DMS53 (cell line): Measurements from ENCODE around the gene VKORC1.

Experiments used
- DNase-seq: peaks from one replicate; lab custom pipeline; 2025; lab: John Stamatoyannopoulos, UW

The VKORC1 gene

DNA sequence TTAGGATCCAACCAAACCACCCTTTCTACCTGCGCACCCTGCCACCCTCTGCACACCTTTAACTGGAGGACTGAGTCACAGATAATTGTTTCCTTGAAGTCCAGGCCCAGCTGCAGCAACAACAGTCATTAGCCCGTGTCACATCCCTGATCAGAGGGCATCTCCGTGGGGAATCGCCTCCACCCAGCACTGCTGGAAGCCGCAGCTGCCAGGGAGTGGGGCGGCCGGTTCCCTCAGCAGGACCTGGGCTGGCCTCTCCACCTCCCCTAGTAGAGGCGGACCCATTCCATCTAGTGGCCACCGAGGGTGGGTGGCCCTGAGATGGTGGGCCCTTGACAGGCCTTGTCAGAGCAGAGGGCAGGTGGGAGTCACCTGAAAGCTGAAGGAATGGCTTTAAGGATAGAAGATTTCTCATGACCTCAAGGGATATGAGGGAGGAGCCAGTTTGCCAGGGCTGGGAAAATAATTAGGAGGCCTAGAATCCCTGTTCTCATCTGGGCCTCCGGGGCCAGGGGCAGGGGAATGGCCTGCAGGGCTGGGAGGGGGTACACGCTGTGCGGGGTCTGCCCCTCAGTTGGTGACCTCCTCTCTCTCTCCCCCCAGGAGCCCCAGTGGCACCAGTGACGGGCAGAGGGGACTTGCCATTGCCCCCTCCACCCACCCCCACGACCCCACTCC, 12.1 kb downstream of the VKORC1 start:
- no peak for DNase-seq

- no peak for DNase-seq
Measured at GRCh38 chr16:31081428-31082351, 12.9 kb downstream of the VKORC1 start.

- no peak for DNase-seq
Measured at GRCh38 chr16:31080756-31081419, 13.7 kb downstream of the VKORC1 start.

- no peak for DNase-seq
Measured at GRCh38 chr16:31080035-31080629, 14.5 kb downstream of the VKORC1 start.

DNA sequence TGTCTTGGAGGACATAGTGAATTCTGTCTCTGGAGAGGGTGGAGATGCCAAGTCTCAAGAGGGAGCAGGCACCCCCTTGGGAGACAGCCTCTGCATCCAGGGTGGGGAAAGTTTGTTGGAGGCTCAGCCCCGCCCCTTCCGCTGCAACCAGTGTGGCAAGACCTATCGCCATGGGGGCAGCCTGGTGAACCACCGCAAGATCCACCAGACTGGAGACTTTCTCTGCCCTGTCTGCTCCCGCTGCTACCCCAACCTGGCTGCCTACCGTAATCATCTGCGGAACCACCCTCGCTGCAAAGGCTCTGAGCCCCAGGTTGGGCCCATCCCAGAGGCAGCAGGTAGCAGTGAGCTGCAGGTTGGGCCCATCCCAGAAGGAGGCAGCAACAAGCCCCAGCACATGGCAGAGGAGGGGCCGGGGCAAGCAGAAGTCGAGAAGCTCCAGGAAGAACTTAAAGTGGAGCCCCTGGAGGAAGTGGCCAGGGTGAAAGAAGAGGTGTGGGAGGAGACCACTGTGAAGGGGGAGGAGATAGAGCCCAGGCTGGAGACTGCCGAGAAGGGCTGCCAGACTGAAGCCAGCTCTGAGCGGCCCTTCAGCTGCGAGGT, 15.2 kb downstream of the VKORC1 start:
- DNase-seq, result no peak

DNA sequence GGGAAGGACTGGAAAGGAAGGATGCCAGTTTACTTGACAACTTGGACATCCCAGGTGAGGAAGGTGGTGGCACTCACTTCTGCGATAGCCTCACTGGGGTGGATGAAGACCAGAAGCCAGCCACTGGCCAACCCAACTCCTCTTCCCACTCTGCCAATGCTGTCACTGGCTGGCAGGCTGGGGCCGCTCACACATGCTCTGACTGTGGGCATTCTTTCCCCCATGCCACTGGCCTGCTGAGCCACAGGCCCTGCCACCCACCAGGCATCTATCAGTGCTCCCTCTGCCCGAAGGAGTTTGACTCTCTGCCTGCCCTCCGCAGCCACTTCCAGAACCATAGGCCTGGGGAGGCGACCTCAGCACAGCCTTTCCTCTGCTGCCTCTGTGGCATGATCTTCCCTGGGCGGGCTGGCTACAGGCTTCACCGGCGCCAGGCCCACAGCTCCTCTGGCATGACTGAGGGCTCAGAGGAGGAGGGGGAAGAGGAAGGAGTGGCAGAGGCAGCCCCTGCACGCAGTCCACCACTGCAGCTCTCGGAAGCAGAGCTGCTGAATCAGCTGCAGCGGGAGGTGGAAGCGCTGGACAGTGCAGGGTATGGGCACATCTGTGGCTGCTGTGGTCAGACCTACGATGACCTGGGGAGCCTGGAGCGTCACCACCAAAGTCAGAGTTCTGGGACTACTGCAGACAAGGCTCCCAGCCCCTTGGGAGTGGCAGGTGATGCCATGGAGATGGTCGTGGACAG, 15.8 kb downstream of the VKORC1 start:
- no peak for DNase-seq

DNA sequence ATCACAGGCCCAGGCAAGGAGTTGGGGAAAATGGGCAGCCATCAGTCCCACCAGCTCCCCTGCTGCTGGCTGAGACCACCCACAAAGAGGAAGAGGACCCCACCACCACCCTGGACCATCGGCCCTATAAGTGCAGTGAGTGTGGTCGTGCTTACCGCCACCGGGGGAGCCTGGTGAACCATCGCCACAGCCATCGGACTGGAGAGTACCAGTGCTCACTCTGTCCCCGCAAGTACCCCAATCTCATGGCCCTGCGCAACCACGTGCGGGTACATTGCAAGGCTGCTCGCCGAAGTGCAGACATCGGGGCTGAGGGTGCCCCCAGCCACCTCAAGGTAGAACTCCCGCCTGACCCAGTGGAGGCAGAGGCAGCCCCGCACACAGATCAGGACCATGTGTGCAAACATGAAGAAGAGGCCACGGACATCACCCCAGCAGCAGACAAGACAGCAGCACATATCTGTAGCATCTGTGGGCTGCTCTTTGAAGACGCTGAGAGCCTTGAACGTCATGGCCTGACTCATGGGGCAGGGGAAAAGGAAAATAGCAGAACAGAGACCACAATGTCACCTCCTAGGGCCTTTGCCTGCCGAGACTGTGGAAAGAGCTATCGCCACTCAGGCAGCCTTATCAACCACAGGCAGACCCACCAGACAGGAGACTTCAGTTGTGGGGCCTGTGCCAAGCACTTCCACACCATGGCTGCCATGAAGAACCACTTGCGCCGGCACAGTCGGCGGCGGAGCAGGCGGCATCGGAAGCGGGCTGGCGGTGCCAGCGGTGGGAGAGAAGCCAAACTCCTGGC, 16.8 kb downstream of the VKORC1 start:
- DNase-seq, result no peak

DNA sequence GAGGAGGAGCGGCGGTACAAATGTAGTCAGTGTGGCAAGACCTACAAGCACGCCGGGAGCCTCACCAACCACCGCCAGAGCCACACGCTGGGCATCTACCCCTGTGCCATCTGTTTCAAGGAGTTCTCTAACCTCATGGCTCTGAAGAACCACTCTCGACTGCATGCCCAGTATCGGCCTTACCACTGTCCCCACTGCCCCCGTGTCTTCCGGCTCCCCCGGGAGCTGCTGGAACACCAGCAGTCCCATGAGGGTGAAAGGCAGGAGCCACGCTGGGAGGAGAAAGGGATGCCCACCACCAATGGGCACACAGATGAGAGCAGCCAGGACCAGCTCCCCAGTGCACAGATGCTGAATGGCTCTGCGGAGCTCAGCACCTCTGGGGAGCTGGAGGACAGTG, 17.6 kb downstream of the VKORC1 start:
- DNase-seq, result no peak

DNA sequence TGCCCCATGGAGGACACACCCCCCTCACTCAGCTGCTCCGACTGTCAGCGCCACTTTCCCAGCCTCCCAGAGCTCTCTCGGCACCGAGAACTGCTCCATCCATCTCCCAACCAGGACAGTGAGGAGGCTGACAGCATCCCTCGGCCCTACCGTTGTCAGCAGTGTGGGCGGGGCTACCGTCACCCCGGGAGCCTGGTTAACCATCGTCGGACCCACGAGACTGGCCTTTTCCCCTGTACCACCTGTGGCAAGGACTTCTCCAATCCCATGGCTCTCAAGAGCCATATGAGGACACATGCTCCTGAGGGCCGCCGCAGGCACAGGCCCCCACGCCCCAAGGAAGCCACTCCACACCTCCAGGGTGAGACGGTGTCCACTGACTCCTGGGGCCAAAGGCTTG, 18.3 kb downstream of the VKORC1 start:
- no peak for DNase-seq

DNA sequence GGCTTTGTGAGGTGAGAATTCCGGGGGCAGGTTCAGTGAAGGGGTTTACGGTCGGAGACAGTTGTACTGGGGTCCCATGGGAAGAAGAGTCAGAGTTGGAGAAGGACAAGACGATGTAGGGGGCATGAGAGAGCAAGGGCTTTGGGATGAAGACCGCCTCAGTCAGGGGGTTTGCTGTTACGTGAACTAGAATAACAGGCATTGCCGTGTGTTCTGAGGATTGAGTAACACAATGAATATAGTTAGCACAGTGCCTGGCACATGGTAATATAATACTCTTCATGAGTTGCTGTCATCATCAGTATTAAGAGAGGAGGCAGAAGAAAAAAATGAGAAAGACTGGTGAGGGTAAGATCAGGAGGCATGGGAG, 19.8 kb downstream of the VKORC1 start:
- peak; percentile 24 for DNase-seq

DNA sequence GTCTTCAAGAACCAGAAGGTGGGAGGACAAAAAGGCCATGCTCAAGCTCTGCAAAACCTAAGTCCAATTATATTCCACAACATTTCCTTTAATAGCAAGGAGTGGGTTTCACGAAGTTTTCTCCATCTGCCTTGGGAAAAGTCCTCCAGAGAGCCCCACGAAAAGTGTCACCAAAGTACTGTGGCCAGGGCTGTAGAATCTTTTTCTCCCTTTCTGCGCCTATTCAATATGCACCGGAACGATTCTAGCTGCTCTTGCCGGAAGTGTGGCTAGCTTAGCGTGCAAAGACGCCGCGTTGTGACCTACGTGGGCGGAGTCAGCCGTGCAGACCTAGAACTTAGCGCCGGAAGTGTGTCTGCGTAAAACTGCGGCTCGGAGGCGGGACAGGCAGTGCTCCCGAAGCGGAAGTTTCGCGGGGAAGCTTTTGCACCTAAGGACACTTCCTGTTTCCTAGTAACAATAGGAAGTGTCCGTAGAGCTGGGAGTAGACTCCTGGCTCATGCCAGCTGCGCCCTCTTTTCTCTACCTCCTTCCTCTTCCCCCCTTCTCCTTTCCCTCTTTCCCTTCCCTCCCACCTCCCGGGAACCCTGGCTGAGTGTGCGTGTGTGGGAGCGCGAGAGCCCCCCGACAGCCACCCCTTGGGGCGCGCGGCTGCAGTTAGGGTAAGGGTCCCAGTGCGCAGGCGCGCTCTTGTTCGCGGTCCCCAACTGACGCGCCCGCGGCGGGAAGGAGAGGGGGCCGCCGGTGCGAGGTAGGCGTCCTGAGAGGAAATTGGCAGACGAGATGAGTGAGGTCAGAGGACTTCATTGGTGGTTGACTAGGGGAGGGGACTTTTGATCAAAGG, 20.4 kb downstream of the VKORC1 start, which contains the start of the genes ZNF646 and ZNF668:
TSS of gene ZNF646 (plus strand) at position 453 of the 844 bp plus-strand sequence. CDS start 1,903 bp downstream, outside the sequence.
TSS of gene ZNF668 (minus strand) at position 271 of the 844 bp plus-strand sequence. CDS start 9,781 bp downstream, outside the sequence.
- DNase-seq, result peak; percentile 99

DNA sequence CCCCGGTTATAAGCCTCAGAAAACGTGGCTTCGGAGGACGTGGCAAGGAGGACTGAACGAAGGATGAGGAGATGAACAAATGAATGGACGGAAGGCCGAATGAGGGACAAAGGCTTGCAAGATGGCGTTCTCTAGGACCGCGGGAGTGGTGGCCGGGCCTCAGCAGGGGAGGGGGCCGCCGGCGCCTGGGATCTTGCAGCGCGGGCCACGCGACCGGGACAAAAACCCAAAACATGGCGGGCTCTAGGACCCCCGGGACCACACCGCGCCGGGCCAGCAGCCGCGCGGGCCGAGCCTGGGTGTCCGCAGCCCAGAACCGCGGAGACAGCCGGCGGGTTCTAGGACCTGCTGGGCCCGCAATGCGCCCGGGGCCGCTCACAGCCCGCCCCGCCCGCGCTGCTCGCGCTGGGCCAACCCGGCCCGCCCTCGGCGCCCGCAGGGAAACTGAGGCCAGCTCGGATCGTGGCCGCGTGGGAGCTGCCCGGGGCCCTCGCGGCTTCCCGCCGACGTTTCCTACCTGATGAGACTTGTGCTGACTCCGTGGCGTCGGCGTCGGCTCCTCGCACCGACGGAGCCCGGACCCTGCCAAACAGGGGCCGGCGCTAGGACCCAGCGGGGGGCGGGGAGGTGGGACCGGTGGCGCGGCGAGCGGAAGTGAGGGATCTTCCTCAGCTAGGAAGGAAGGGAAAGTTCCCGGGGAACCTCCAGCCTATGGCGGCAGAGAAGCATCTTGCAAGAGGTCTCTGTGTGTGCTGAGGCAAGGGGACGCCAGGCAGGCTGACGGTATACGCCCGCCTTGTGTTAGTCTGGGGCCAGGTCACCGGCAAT, 21.2 kb downstream of the VKORC1 start:
- peak; percentile 93 for DNase-seq

GRCh38 chr16:31072540-31073141, 22.0 kb downstream of the VKORC1 start:
- peak; percentile 47 for DNase-seq

DNA sequence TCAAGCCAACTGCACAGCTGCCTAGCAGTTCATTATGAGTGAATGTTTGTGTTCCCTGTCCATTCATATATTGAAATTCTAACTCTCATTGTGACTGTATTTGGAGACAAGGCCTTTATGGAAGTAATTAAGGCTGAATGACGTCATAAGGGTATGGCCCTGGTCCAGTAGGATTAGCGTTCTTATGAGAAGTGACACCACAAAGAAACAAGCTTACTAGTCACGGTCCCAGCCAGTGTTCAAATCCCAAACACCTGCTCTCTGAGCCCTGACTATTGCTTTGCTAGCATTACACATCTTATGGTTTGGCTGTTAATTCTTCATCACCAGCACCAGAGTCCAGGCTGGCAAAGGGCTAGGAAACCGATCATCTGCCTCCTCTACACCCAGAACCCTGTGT, 22.7 kb downstream of the VKORC1 start:
- DNase-seq, result no peak

- no peak for DNase-seq
Measured at GRCh38 chr16:31067342-31067741, 27.3 kb downstream of the VKORC1 start.

DNA sequence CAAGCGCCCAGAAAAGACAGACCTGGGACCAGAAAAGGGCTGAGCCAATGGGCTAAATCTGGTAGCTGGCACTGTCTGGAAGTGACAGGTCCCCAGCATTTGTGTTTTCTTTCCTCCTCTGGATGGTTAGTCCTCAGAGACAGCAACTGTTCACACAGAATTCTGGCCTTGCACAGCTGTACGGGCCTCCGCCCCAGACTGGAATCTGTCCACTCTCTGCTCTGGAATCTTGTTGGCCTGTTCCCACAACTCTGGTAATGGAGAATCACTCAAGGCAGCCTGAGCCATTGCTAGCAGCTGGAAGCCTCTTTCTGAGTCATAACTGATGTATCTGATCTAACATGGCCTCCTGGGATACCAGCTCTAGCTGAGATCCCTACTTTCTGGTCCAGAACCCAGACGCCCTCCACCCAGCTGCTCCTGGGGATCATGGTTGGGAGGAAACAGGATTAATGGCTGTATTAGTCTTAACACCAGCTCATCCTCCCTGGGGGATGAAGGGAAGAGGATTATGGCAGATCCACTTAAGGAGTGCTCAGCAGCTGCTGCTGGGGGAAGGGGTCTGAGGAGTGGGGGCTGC, 29.6 kb downstream of the VKORC1 start:
- DNase-seq, result no peak

- DNase-seq, result no peak
Measured at GRCh38 chr16:31063843-31064611, 30.6 kb downstream of the VKORC1 start.
